CD4-positive, alpha-beta T cell treated with Interleukin-10 for 1 hour (primary cell): ENCODE measurements around the gene GPR176.

Source experiments
- DNase-seq: peaks from one replicate; pipeline ENCODE4 v3.0.0-alpha.2; 2020

The GPR176 gene

GRCh38 chr15:39888809-39889208 is 31.3 kb downstream of the GPR176 start:
- DNase-seq, result no peak

- no peak for DNase-seq
Observed at GRCh38 chr15:39888243-39888642, 31.8 kb downstream of the GPR176 start.

GRCh38 chr15:39887832-39888231 is 32.2 kb downstream of the GPR176 start:
- no peak for DNase-seq

GRCh38 chr15:39887211-39887610 is 32.9 kb downstream of the GPR176 start:
- no peak for DNase-seq

- no peak for DNase-seq
Observed at GRCh38 chr15:39886418-39886817, 33.6 kb downstream of the GPR176 start.

GRCh38 chr15:39885099-39885777 is 34.8 kb downstream of the GPR176 start:
- no peak for DNase-seq

GRCh38 chr15:39884351-39884750 is 35.7 kb downstream of the GPR176 start:
- DNase-seq, result no peak

- DNase-seq, result no peak
Observed at GRCh38 chr15:39882602-39883001, 37.5 kb downstream of the GPR176 start.

GRCh38 chr15:39881790-39882189 is 38.3 kb downstream of the GPR176 start:
- DNase-seq, result no peak

GRCh38 chr15:39880718-39881387 is 39.2 kb downstream of the GPR176 start:
- DNase-seq, result no peak

GRCh38 chr15:39878406-39878785 is 41.7 kb downstream of the GPR176 start:
- no peak for DNase-seq

- peak; percentile 23 for DNase-seq
Observed at GRCh38 chr15:39874890-39875549, 45.0 kb downstream of the GPR176 start.

- DNase-seq, result no peak
Observed at GRCh38 chr15:39873978-39874377, 46.1 kb downstream of the GPR176 start.

- no peak for DNase-seq
Observed at GRCh38 chr15:39870537-39870936, 49.5 kb downstream of the GPR176 start.

GRCh38 chr15:39869858-39870515 is 50.1 kb downstream of the GPR176 start:
- DNase-seq, result no peak

- no peak for DNase-seq
Observed at GRCh38 chr15:39869254-39869653, 50.8 kb downstream of the GPR176 start.

GRCh38 chr15:39868396-39868795 is 51.7 kb downstream of the GPR176 start:
- DNase-seq, result no peak

GRCh38 chr15:39864116-39864515 is 56.0 kb downstream of the GPR176 start:
- DNase-seq, result no peak

- no peak for DNase-seq
Observed at GRCh38 chr15:39860871-39861270, 59.2 kb downstream of the GPR176 start.

GRCh38 chr15:39860200-39860599 is 59.9 kb downstream of the GPR176 start:
- DNase-seq, result no peak

GRCh38 chr15:39859636-39860035 is 60.4 kb downstream of the GPR176 start:
- no peak for DNase-seq

- no peak for DNase-seq
Observed at GRCh38 chr15:39857132-39857531, 62.9 kb downstream of the GPR176 start.

GRCh38 chr15:39856357-39856756 is 63.7 kb downstream of the GPR176 start:
- no peak for DNase-seq

- DNase-seq, result no peak
Observed at GRCh38 chr15:39855400-39855799, 64.7 kb downstream of the GPR176 start.
